SK-N-SH treated with all-trans-retinoic acid at 6 μM for 48 hours (cell line): ENCODE measurements around the gene RAD51B.

Experiments used
- ARNTL ChIP-seq: fragments of 450-650 bp; formaldehyde crosslinking; IDR thresholded peaks from 2 replicates; pipeline ENCODE4 v1.5.0; 2020; ENCODE audit warnings: low read depth, mild to moderate bottlenecking, moderate library complexity, borderline replicate concordance
- BACH2 ChIP-seq: fragments of 250-450 bp; sonication (Bioruptor Pico); IDR thresholded peaks from 2 replicates; pipeline ENCODE4 v1.9.0; 2021; ENCODE audit warnings: mild to moderate bottlenecking, borderline replicate concordance
- CSDC2 ChIP-seq: fragments of 250-450 bp; sonication (Bioruptor Pico); IDR thresholded peaks from 2 replicates; pipeline ENCODE4 v1.5.0; 2020; ENCODE audit warnings: mild to moderate bottlenecking, moderate library complexity
- ESRRG ChIP-seq: fragments of 250-450 bp; sonication (Bioruptor Pico); IDR thresholded peaks from 2 replicates; pipeline ENCODE4 v1.6.1; 2021; ENCODE audit warnings: mild to moderate bottlenecking
- GLIS3 ChIP-seq: fragments of 250-450 bp; sonication (Bioruptor Pico); IDR thresholded peaks from 2 replicates; pipeline ENCODE4 v1.5.0; 2020; ENCODE audit warnings: mild to moderate bottlenecking, moderate library complexity
- OSR1 ChIP-seq: fragments of 250-450 bp; sonication (Bioruptor Pico); IDR thresholded peaks from 2 replicates; pipeline ENCODE4 v1.8.0; 2022; ENCODE audit warnings: moderate library complexity, mild to moderate bottlenecking, inconsistent platforms
- TCF4 ChIP-seq: fragments of 250-450 bp; sonication (Bioruptor Pico); IDR thresholded peaks from 2 replicates; pipeline ENCODE4 v1.8.0; 2021; ENCODE audit warnings: mild to moderate bottlenecking, moderate library complexity, borderline replicate concordance
- TSHZ2 ChIP-seq: fragments of 250-450 bp; sonication (Bioruptor Pico); IDR thresholded peaks from 2 replicates; pipeline ENCODE4 v1.5.0; 2020; ENCODE audit warnings: mild to moderate bottlenecking, moderate library complexity
- ZFP3 ChIP-seq: fragments of 250-450 bp; sonication (Bioruptor Pico); IDR thresholded peaks from 2 replicates; pipeline ENCODE4 v1.5.0; 2020; ENCODE audit warnings: mild to moderate bottlenecking, moderate library complexity
- ZFP30 ChIP-seq: fragments of 450-650 bp; formaldehyde crosslinking; IDR thresholded peaks from 2 replicates; pipeline ENCODE4 v1.5.0; 2022; ENCODE audit warnings: mild to moderate bottlenecking, moderate library complexity
- ZNF8 ChIP-seq: fragments of 450-650 bp; formaldehyde crosslinking; IDR thresholded peaks from 2 replicates; pipeline ENCODE4 v1.5.0; 2020; ENCODE audit warnings: mild to moderate bottlenecking, moderate library complexity
- TF ChIP-seq, protein P1 (sequence below): fragments of 250-450 bp; sonication (Bioruptor Pico); IDR thresholded peaks from 2 replicates; pipeline ENCODE4 v1.5.1; 2021; ENCODE audit warnings: mild to moderate bottlenecking, moderate library complexity
- TF ChIP-seq, protein P2 (sequence below): fragments of 250-450 bp; sonication (Bioruptor Pico); IDR thresholded peaks from 2 replicates; pipeline ENCODE4 v1.5.1; 2020; ENCODE audit warnings: low read depth, mild to moderate bottlenecking, moderate library complexity

- TF ChIP-seq OSR1 (CRISPR knock-in tag) = no peak
- no peak for TF ChIP-seq CSDC2 (CRISPR knock-in tag)
- TF ChIP-seq ARNTL (CRISPR knock-in tag) = no peak
- no peak for TF ChIP-seq ZNF8 (CRISPR knock-in tag)
- TF ChIP-seq ESRRG = no peak
- TF ChIP-seq, protein P1, sequence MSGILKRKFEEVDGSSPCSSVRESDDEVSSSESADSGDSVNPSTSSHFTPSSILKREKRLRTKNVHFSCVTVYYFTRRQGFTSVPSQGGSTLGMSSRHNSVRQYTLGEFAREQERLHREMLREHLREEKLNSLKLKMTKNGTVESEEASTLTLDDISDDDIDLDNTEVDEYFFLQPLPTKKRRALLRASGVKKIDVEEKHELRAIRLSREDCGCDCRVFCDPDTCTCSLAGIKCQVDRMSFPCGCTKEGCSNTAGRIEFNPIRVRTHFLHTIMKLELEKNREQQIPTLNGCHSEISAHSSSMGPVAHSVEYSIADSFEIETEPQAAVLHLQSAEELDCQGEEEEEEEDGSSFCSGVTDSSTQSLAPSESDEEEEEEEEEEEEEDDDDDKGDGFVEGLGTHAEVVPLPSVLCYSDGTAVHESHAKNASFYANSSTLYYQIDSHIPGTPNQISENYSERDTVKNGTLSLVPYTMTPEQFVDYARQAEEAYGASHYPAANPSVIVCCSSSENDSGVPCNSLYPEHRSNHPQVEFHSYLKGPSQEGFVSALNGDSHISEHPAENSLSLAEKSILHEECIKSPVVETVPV (CRISPR knock-in tag) = no peak
- no peak for TF ChIP-seq BACH2 (CRISPR knock-in tag)
- no peak for TF ChIP-seq GLIS3
- no peak for TF ChIP-seq TSHZ2 (CRISPR knock-in tag)
- no peak for TF ChIP-seq ZFP3 (CRISPR knock-in tag)
- TF ChIP-seq, protein P2, sequence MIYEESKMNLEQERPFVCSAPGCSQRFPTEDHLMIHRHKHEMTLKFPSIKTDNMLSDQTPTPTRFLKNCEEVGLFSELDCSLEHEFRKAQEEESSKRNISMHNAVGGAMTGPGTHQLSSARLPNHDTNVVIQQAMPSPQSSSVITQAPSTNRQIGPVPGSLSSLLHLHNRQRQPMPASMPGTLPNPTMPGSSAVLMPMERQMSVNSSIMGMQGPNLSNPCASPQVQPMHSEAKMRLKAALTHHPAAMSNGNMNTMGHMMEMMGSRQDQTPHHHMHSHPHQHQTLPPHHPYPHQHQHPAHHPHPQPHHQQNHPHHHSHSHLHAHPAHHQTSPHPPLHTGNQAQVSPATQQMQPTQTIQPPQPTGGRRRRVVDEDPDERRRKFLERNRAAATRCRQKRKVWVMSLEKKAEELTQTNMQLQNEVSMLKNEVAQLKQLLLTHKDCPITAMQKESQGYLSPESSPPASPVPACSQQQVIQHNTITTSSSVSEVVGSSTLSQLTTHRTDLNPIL (CRISPR knock-in tag) = no peak
- TF ChIP-seq ZFP30 (CRISPR knock-in tag) = no peak
- no peak for TF ChIP-seq TCF4 (CRISPR knock-in tag)
Measured at GRCh38 chr14:68014771-68015170, 195.2 kb downstream of the RAD51B start.
